HUES6 (cell line): Measurements from ENCODE around the gene ZNRF4.

Experiments used
- H3K27ac ChIP-seq: 2 replicates; pipeline ENCODE4 v1.7.0; 2013; ENCODE audit warnings: low read depth, mild to moderate bottlenecking, low read length, inconsistent platforms
- H3K27me3 ChIP-seq: 2 replicates; pipeline ENCODE4 v1.6.1; 2013; ENCODE audit warnings: low read length; ENCODE audit not compliant: control insufficient read depth, insufficient read depth
- H3K36me3 ChIP-seq: 2 replicates; pipeline ENCODE4 v1.6.1; 2013; ENCODE audit warnings: low read length; ENCODE audit not compliant: control insufficient read depth, insufficient read depth
- H3K4me1 ChIP-seq: 2 replicates; pipeline ENCODE4 v1.6.1; 2013; ENCODE audit warnings: low read length; ENCODE audit not compliant: control insufficient read depth, insufficient read depth
- H3K4me3 ChIP-seq: 2 replicates; pipeline ENCODE4 v1.5.1; 2013; ENCODE audit warnings: low read depth, low read length
- H3K9ac ChIP-seq: one replicate; pipeline ENCODE4 v1.6.1; 2013; ENCODE audit warnings: mild to moderate bottlenecking, low read length
- H3K9me3 ChIP-seq: 2 replicates; pipeline ENCODE4 v1.6.1; 2013; ENCODE audit warnings: low read depth, low read length; ENCODE audit not compliant: control insufficient read depth, insufficient read depth

ZNRF4 gene

DNA sequence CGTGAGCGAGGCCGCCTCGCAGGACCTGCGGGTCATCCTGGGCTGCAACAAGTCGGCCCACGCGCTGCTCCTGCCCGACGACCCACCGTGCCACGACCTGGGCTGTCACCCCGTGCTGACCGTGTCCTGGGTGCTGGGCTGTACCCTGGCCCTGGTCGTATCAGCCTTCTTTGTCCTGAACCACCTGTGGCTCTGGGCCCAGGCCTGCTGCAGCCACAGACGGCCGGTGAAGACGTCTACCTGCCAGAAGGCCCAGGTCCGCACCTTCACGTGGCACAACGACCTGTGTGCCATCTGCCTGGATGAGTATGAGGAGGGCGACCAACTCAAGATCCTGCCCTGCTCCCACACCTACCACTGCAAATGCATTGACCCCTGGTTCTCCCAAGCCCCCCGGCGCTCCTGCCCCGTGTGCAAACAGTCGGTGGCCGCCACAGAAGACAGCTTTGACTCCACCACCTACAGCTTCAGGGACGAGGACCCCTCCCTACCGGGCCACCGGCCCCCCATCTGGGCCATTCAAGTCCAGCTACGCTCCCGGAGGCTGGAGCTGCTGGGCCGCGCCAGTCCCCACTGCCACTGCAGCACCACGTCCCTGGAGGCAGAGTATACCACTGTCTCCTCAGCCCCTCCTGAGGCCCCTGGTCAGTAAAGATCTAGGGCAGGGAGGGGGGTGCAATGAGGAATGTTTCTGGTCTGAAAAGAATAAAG, 1.1 kb downstream of the ZNRF4 start:
- Histone ChIP-seq H3K9ac (no peak overlapping the region), H3K9me3 (peaks cover 7% of the 10 kb centered on the region), H3K4me1 (no peaks in the 10 kb centered on the region), H3K36me3 (no peaks in the 10 kb centered on the region), H3K4me3 (no peak overlapping the region), H3K27ac (no peak overlapping the region), H3K27me3 (no peaks in the 10 kb centered on the region)

DNA sequence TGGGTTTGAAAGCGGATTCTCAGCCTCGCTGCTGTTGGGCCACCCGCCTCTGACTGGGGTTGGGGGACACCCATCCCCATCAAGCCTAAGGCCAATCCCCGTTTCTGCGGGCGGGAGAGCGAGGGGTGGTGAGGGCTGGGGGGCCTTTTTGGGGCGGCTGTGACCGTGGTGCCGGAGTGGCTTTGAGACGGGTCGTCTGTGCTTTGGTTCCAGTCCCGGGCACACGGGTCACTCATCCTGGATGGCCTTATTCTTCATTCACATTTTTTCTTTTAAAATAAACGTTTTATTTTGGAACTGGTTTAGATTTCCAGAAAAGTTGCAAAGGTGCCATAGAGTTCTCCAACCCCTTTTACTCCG, 1.6 kb downstream of the ZNRF4 start:
- H3K27ac ChIP-seq, result no peak overlapping the region
- H3K9me3 ChIP-seq, result peaks cover 9% of the 10 kb centered on the region
- no peak overlapping the region for H3K9ac ChIP-seq
- no peaks in the 10 kb centered on the region for H3K27me3 ChIP-seq
- no peaks in the 10 kb centered on the region for H3K4me1 ChIP-seq
- no peak overlapping the region for H3K4me3 ChIP-seq
- H3K36me3 ChIP-seq, result no peaks in the 10 kb centered on the region

GRCh38 chr19:5457709-5458108, 2.5 kb downstream of the ZNRF4 start:
- H3K4me3 ChIP-seq, result no peak overlapping the region
- no peak overlapping the region for H3K9ac ChIP-seq
- H3K27me3 ChIP-seq, result no peaks in the 10 kb centered on the region

DNA sequence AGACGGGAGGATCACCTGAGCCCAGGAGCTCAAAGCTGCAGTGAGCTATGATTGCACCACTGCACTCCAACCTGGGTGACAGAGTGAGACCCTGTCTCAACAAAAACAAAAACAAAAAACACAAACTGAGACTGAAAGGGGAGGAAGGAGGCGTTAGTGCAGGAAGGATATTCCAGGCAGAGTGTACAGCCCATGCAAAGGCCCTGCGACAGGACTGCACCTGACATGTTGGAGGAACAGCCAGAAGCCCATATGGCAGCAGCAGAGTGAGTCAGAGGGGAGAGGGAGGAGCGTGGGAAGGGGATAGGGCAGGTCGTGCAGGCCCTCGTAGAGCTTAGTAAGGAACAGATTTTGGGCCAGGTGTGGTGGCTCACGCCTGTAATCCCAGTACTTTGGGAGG, 3.2 kb downstream of the ZNRF4 start:
- Histone ChIP-seq H3K27me3 (no peaks in the 10 kb centered on the region), H3K9ac (no peak overlapping the region), H3K4me1 (no peaks in the 10 kb centered on the region), H3K4me3 (no peak overlapping the region), H3K27ac (no peak overlapping the region), H3K36me3 (no peaks in the 10 kb centered on the region), H3K9me3 (0 out of 2 replicates have a peak, but pooled peaks cover 2% of the 10 kb centered on the region)

More at GRCh38 chr19:5457709-5458108, 2.5 kb downstream of the ZNRF4 start:
- no peaks in the 10 kb centered on the region for H3K36me3 ChIP-seq
- H3K27ac ChIP-seq, result no peak overlapping the region
- H3K4me1 ChIP-seq, result no peaks in the 10 kb centered on the region
- H3K9me3 ChIP-seq, result peaks cover 9% of the 10 kb centered on the region

- no peak overlapping the region for H3K9ac ChIP-seq
- H3K9me3 ChIP-seq, result 0 out of 2 replicates have a peak, but pooled peaks cover 2% of the 10 kb centered on the region
- H3K4me3 ChIP-seq, result no peak overlapping the region
- no peaks in the 10 kb centered on the region for H3K4me1 ChIP-seq
- no peak overlapping the region for H3K27ac ChIP-seq
- H3K27me3 ChIP-seq, result no peaks in the 10 kb centered on the region
- no peaks in the 10 kb centered on the region for H3K36me3 ChIP-seq
Observed at GRCh38 chr19:5459360-5459759, 4.1 kb downstream of the ZNRF4 start.

DNA sequence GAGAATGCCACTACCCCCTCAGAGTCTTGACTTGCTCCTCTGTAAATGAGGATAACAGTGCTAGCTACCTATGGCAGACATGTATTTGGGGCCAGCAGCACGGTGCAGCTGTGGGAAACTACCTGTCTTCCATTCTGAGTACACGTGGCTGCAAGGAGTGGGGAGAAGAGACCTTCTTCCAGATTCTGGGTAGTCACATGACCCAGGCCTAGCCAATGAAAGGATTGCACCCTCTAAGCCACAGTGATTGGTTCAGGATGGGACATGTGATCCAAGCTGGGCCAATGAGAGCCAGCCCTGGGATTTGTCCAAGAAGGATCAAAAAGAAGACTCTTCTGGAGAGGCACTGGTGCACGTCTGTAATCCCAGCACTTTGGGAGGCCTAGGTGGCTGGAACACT, 5.5 kb downstream of the ZNRF4 start:
- Histone ChIP-seq H3K27me3 (no peaks in the 10 kb centered on the region), H3K4me3 (no peak overlapping the region), H3K4me1 (no peaks in the 10 kb centered on the region), H3K9me3 (0 out of 2 replicates have a peak, but pooled peaks cover 2% of the 10 kb centered on the region), H3K27ac (no peak overlapping the region), H3K36me3 (no peaks in the 10 kb centered on the region), H3K9ac (no peak overlapping the region)

GRCh38 chr19:5463959-5464358, 8.7 kb downstream of the ZNRF4 start:
- Histone ChIP-seq H3K27ac (no peak overlapping the region), H3K9me3 (0 out of 2 replicates have a peak, but pooled peaks cover 2% of the 10 kb centered on the region), H3K9ac (no peak overlapping the region), H3K27me3 (no peaks in the 10 kb centered on the region), H3K4me1 (no peaks in the 10 kb centered on the region), H3K36me3 (no peaks in the 10 kb centered on the region), H3K4me3 (no peak overlapping the region)

DNA sequence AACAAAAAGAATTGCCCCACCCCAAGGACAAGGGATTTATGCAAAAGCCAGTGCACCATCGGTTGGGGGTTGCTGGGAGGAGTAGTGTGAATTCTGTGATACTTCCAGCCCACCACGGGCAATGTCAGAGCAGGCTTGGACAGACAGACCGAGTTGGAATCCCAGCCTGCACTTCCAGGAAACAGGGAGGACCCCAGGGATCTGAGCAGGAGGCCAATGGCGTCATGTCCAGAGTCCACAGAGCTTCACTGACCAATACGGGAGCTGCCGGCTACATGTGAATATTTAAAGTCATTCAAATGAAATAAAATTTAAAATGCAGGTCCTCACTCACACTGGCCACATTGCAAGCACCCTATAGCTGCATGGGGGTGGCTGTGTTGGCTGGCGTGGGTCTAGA, 10.9 kb downstream of the ZNRF4 start:
- 0 out of 2 replicates have a peak, but pooled peaks cover 2% of the 10 kb centered on the region for H3K9me3 ChIP-seq
- H3K27me3 ChIP-seq, result no peaks in the 10 kb centered on the region
- H3K4me3 ChIP-seq, result no peak overlapping the region
- no peaks in the 10 kb centered on the region for H3K4me1 ChIP-seq
- H3K36me3 ChIP-seq, result no peaks in the 10 kb centered on the region
- no peak overlapping the region for H3K27ac ChIP-seq
- no peak overlapping the region for H3K9ac ChIP-seq

GRCh38 chr19:5466814-5467291, 11.6 kb downstream of the ZNRF4 start:
- H3K4me1 ChIP-seq, result no peaks in the 10 kb centered on the region
- H3K9ac ChIP-seq, result no peak overlapping the region
- no peaks in the 10 kb centered on the region for H3K36me3 ChIP-seq
- no peak overlapping the region for H3K4me3 ChIP-seq
- H3K27ac ChIP-seq, result no peak overlapping the region
- H3K27me3 ChIP-seq, result no peaks in the 10 kb centered on the region
- H3K9me3 ChIP-seq, result no peaks in the 10 kb centered on the region

DNA sequence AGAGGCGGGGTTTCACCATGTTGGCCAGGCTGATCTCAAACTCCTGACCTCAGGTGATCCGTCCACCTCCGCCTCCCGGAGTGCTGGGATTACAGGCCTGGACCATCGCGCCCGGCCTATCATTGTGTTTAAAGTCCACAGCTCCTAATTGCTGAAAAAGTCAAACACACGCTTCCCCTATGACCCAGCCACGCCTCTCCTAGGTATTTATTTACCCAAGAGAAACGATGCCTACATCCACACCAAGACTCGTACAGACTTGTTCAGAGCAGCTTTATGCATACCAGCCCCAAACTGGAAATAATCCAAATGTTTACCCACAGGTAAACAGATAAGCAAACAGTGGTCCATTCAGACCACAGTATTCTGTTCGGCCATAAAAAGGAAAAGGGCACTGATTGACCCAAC, 15.1 kb downstream of the ZNRF4 start:
- no peak overlapping the region for H3K4me3 ChIP-seq
- no peaks in the 10 kb centered on the region for H3K4me1 ChIP-seq
- peaks cover 3% of the 10 kb centered on the region; the same call in 1 of the 2 replicates for H3K27me3 ChIP-seq
- H3K36me3 ChIP-seq, result no peaks in the 10 kb centered on the region
- H3K9ac ChIP-seq, result no peak overlapping the region
- no peak overlapping the region for H3K27ac ChIP-seq
- H3K9me3 ChIP-seq, result no peaks in the 10 kb centered on the region

- Histone ChIP-seq H3K9me3 (no peaks in the 10 kb centered on the region), H3K4me3 (no peak overlapping the region), H3K36me3 (no peaks in the 10 kb centered on the region), H3K9ac (no peak overlapping the region), H3K4me1 (no peaks in the 10 kb centered on the region), H3K27ac (no peak overlapping the region), H3K27me3 (peaks cover 7% of the 10 kb centered on the region; the same call in 1 of the 2 replicates)
Observed at GRCh38 chr19:5472286-5472685, 17.1 kb downstream of the ZNRF4 start.
